ENCODE measurements around the gene SEPTIN5.

The SEPTIN5 gene

GRCh38 chr22:19703869-19704268 is 10.4 kb upstream of the SEPTIN5 start:
- TF ChIP-seq CTCF (IDR thresholded peaks at IDR 0.05; ENCODE audit: insufficient read depth, missing control alignments), result no peak
- no peak for DNase-seq (ENCODE audit: insufficient read length, low spot score)
- no peak for FAIRE-seq

- DNase-seq (ENCODE audit: insufficient read length, low spot score) (no peak), FAIRE-seq (no peak)
- TF ChIP-seq CTCF (IDR thresholded peaks at IDR 0.05; ENCODE audit: insufficient read depth, missing control alignments), result no peak
Measured at GRCh38 chr22:19704355-19705015, 9.8 kb upstream of the SEPTIN5 start.

GRCh38 chr22:19705181-19705934 is 8.9 kb upstream of the SEPTIN5 start:
- no peak for FAIRE-seq
- TF ChIP-seq CTCF (IDR thresholded peaks at IDR 0.05; ENCODE audit: insufficient read depth, missing control alignments), result no peak

GRCh38 chr22:19706661-19707151 is 7.6 kb upstream of the SEPTIN5 start:
- FAIRE-seq, result no peak
- no peak for DNase-seq (ENCODE audit: insufficient read length, low spot score)
- TF ChIP-seq CTCF (IDR thresholded peaks at IDR 0.05; ENCODE audit: insufficient read depth, missing control alignments), result no peak

More at GRCh38 chr22:19705181-19705934, 8.9 kb upstream of the SEPTIN5 start:
- DNase-seq (ENCODE audit: insufficient read length, low spot score), result no peak

- no peak for TF ChIP-seq CTCF (IDR thresholded peaks at IDR 0.05; ENCODE audit: insufficient read depth, missing control alignments)
- no peak for FAIRE-seq
- DNase-seq (ENCODE audit: insufficient read length, low spot score), result no peak
Measured at GRCh38 chr22:19707347-19708290, 6.7 kb upstream of the SEPTIN5 start.

GRCh38 chr22:19708321-19709011 is 5.8 kb upstream of the SEPTIN5 start:
- no peak for FAIRE-seq
- TF ChIP-seq CTCF (IDR thresholded peaks at IDR 0.05; ENCODE audit: insufficient read depth, missing control alignments), result no peak
- peak; percentile 7 for DNase-seq (ENCODE audit: insufficient read length, low spot score)

Data from D721Med (cell line).